Measurements from ENCODE around the gene RAB11B.
"Not testable (repeated sequence)": the region's sequence is repeated elsewhere in the genome, so short reads cannot be mapped to it uniquely, and the experiment has no call there.

GRCh38 chr19:8425331-8425730 lies 35.2 kb downstream of the RAB11B start:
- TF ChIP-seq POLR2A, CTCF (IDR thresholded peaks at IDR 0.05): not testable (repeated sequence)
